Adipocyte (in vitro differentiated cells): ENCODE measurements around the gene PCDHA5.
"Not testable (repeated sequence)": the region's sequence is repeated elsewhere in the genome, so short reads cannot be mapped to it uniquely, and the experiment has no call there.

ENCODE experiments used
- DNase-seq: peaks from one replicate; pipeline ENCODE4 v3.0.0-alpha.2; 2015; ENCODE audit warnings: low read depth
- H3K27me3 ChIP-seq: replicated peaks from 2 replicates; pipeline ENCODE4 v1.7.0; 2013; ENCODE audit warnings: mild to moderate bottlenecking, low read length, moderate library complexity; ENCODE audit not compliant: control insufficient read depth, insufficient read depth
- H3K36me3 ChIP-seq: 2 replicates; pipeline ENCODE4 v1.7.0; 2013; ENCODE audit warnings: low read length, mild to moderate bottlenecking, moderate library complexity; ENCODE audit not compliant: control insufficient read depth, insufficient read depth, severe bottlenecking
- H3K4me1 ChIP-seq: 2 replicates; pipeline ENCODE4 v1.7.0; 2013; ENCODE audit warnings: mild to moderate bottlenecking, low read length, moderate library complexity; ENCODE audit not compliant: control insufficient read depth, insufficient read depth
- H3K4me3 ChIP-seq: 2 replicates; pipeline ENCODE4 v1.7.0; 2013; ENCODE audit warnings: mild to moderate bottlenecking, low read length, moderate library complexity
- H3K9ac ChIP-seq: 2 replicates; pipeline ENCODE4 v1.7.0; 2013; ENCODE audit warnings: mild to moderate bottlenecking, low read length, moderate library complexity
- H3K9me3 ChIP-seq: 2 replicates; pipeline ENCODE4 v1.7.0; 2013; ENCODE audit warnings: mild to moderate bottlenecking, low read length, moderate library complexity; ENCODE audit not compliant: control insufficient read depth

The PCDHA5 gene

DNA sequence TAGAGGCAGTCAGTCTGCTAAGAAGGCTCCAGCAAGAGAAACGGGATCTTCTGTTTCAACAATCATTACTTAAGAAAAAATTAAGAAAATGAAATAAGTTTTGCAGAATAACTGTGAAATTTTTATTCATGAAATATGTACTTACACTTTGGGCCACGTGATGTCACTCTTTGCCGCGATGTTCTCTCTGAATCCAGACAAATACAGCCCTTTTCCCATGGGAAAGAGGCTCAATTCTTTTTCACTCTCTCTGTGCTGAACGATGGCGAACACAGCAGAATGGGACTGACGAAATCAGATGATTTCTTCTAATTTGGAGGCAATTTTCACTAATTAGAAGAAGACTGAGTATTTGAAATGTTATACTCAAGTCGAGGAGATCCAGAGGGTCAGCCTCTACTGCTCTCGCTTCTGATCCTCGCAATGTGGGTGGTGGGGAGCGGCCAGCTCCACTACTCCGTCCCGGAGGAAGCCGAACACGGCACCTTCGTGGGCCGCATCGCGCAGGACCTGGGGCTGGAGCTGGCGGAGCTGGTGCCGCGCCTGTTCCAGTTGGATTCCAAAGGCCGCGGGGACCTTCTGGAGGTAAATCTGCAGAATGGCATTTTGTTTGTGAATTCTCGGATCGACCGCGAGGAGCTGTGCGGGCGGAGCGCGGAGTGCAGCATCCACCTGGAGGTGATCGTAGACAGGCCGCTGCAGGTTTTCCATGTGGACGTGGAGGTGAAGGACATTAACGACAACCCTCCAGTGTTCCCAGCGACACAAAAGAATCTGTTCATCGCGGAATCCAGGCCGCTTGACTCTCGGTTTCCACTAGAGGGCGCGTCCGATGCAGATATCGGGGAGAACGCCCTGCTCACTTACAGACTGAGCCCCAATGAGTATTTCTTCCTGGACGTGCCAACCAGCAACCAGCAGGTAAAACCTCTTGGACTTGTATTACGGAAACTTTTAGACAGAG, 27.0 kb downstream of the PCDHA5 start, which contains the start of gene PCDHA9:
PCDHA9 (plus strand) TSS at position 244 of the 964 bp plus-strand sequence; CDS start at position 358, 114 bp downstream.
- not testable (repeated sequence) for H3K9ac ChIP-seq, H3K4me1 ChIP-seq, H3K36me3 ChIP-seq, H3K9me3 ChIP-seq, DNase-seq, H3K4me3 ChIP-seq, H3K27me3 ChIP-seq

DNA sequence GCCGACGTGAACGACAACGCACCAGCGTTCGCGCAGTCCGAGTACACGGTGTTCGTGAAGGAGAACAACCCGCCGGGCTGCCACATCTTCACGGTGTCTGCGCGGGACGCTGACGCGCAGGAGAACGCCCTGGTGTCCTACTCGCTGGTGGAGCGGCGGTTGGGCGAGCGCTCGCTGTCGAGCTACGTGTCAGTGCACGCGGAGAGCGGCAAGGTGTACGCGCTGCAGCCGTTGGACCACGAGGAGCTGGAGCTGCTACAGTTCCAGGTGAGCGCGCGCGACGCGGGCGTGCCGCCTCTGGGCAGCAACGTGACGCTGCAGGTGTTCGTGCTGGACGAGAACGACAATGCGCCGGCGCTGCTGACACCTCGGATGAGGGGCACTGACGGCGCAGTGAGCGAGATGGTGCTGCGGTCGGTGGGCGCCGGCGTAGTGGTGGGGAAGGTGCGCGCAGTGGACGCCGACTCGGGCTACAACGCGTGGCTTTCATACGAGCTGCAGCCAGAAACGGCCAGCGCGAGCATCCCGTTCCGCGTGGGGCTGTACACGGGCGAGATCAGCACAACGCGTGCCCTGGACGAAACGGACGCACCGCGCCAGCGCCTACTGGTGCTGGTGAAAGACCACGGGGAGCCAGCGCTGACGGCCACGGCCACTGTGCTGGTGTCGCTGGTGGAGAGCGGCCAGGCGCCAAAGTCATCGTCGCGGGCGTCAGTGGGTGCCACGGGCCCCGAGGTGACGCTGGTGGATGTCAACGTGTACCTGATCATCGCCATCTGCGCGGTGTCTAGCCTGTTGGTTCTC, 28.6 kb downstream of the PCDHA5 start:
- H3K4me1 ChIP-seq, H3K27me3 ChIP-seq, H3K36me3 ChIP-seq, H3K9me3 ChIP-seq, H3K9ac ChIP-seq, H3K4me3 ChIP-seq, DNase-seq: not testable (repeated sequence)

DNA sequence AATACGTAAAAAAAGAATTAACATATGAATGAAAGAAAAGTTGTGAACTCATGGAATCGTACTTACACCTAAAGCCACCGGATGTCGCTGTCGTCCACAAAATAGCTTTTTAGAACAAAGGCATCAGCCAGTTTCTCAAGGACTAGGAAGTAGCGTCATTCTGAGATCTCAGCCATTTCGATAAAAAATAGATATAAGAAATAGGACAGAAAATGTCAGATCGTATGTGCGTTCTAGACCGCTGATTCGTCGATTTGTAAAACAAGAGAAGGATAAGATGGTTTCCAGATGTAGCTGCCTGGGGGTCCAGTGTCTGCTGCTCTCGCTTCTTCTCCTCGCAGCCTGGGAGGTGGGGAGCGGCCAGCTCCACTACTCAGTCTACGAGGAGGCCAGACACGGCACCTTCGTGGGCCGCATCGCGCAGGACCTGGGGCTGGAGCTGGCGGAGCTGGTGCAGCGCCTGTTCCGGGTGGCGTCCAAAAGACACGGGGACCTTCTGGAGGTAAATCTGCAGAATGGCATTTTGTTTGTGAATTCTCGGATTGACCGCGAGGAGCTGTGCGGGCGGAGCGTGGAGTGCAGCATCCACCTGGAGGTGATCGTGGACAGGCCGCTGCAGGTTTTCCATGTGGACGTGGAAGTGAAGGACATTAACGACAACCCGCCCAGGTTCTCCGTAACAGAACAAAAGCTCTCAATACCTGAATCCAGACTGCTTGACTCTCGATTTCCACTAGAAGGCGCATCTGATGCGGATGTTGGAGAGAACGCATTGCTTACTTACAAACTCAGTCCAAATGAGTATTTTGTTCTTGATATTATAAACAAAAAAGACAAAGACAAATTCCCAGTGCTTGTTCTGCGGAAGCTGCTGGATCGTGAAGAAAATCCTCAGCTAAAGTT, 34.6 kb downstream of the PCDHA5 start, which contains the start of gene PCDHA10:
PCDHA10 (plus strand) TSS at position 126 of the 903 bp plus-strand sequence; CDS start at position 278, 152 bp downstream.
- Histone ChIP-seq H3K4me1 (no peaks in the 10 kb centered on the region), H3K27me3 (no peaks in the 10 kb centered on the region), H3K9me3 (peaks cover 3% of the 10 kb centered on the region), H3K36me3 (no peaks in the 10 kb centered on the region), H3K9ac (no peak within 1 kb of the TSS), H3K4me3 (no peak within 1 kb of the TSS)
- no peak for DNase-seq

- Histone ChIP-seq H3K27me3 (no peaks in the 10 kb centered on the region), H3K4me3 (no peak overlapping the region), H3K9me3 (peaks cover 15% of the 10 kb centered on the region), H3K4me1 (no peaks in the 10 kb centered on the region), H3K36me3 (no peaks in the 10 kb centered on the region), H3K9ac (no peak overlapping the region)
- no peak for DNase-seq
Observed at GRCh38 chr5:140857177-140857986, 36.0 kb downstream of the PCDHA5 start.

DNA sequence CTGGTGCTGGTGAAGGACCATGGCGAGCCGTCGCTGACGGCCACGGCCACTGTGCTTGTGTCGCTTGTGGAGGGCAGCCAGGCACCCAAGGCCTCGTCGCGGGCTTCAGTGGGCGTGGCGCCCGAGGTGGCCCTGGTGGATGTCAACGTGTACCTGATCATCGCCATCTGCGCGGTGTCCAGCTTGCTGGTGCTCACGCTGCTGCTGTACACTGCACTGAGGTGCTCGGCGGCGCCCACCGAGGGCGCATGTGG, 36.5 kb downstream of the PCDHA5 start:
- no peaks in the 10 kb centered on the region for H3K27me3 ChIP-seq
- peaks cover 19% of the 10 kb centered on the region for H3K9me3 ChIP-seq
- no peaks in the 10 kb centered on the region for H3K4me1 ChIP-seq

DNA sequence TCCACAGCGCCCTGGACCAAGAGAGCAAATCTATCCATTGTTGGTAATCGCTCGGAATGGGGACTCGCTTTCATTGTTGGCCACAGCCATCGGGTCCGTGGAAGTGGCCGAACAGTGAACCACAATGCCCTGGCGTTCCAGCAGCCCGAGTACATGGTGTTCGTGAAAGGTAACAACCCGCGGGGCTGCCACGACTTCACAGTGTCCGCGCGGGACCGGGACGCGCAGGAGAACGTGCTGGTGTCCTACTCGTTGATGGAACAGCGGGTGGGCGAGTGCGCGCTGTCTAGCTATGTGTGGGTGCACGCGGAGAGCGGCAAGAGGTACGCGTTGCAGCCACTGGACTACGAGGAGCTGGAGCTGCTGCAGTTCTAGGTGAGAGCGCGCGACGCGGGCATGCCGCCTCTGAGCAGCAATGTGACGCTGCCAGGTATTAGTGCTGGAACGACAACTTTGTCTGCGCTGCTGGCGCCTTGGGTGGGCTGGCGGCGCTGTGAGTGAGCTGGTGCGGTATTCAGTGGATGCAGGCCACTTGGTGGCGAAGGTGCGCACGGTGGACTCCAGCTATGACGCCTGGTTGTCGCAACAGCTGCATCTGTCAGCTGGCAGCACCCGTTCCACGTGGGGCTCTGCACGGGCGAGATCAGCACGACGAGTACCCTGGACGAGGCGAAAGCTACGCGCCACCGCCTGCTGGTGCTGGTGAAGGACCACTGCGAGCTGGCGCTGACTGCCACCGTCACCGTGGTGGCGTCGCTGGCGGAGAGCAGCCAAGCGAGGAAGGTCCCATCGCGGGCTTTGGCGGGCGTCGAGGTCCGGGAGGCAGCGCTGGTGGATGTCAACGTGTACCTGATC, 41.3 kb downstream of the PCDHA5 start:
- Histone ChIP-seq H3K27me3 (no peaks in the 10 kb centered on the region), H3K9ac (no peak overlapping the region), H3K9me3 (peaks cover 29% of the 10 kb centered on the region), H3K4me1 (no peaks in the 10 kb centered on the region), H3K36me3 (no peaks in the 10 kb centered on the region), H3K4me3 (no peak overlapping the region)
- no peak for DNase-seq

More for the DNA sequence above, 36.5 kb downstream of the PCDHA5 start:
- no peak overlapping the region for H3K4me3 ChIP-seq
- H3K36me3 ChIP-seq, result no peaks in the 10 kb centered on the region
- DNase-seq, result no peak
- H3K9ac ChIP-seq, result no peak overlapping the region

GRCh38 chr5:140868721-140869554, 47.5 kb downstream of the PCDHA5 start, which contains the start of gene PCDHA11:
PCDHA11 (plus strand) TSS chr5:140868957; CDS start chr5:140869104, 147 bp downstream.
- no peak within 1 kb of the TSS for H3K9ac ChIP-seq

DNA sequence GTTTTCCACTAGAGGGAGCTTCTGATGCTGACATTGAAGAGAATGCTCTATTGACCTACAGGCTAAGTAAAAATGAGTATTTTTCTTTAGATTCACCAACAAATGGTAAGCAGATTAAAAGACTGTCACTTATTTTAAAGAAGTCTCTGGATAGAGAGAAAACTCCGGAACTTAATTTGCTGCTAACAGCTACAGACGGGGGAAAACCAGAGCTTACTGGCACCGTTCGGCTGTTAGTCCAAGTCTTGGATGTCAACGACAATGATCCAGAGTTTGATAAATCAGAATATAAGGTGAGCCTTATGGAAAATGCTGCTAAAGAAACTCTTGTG, 48.1 kb downstream of the PCDHA5 start:
- Histone ChIP-seq H3K4me3 (no peak overlapping the region), H3K9me3 (peaks cover 24% of the 10 kb centered on the region), H3K27me3 (no peaks in the 10 kb centered on the region), H3K4me1 (no peaks in the 10 kb centered on the region), H3K9ac (no peak overlapping the region), H3K36me3 (no peaks in the 10 kb centered on the region)
- no peak for DNase-seq

More at GRCh38 chr5:140868721-140869554, 47.5 kb downstream of the PCDHA5 start, which contains the start of gene PCDHA11:
- Histone ChIP-seq H3K4me1 (no peaks in the 10 kb centered on the region), H3K9me3 (peaks cover 30% of the 10 kb centered on the region), H3K27me3 (no peaks in the 10 kb centered on the region), H3K36me3 (no peaks in the 10 kb centered on the region), H3K4me3 (no peak within 1 kb of the TSS)
- DNase-seq, result peak; percentile 8
